Middle frontal gyrus (tissue), 1 donor: Measurements from ENCODE around the gene IFITM1.
"Not testable (repeated sequence)": the region's sequence is repeated elsewhere in the genome, so short reads cannot be mapped to it uniquely, and the experiment has no call there.

ENCODE experiments used
- DNase-seq: peaks from one replicate; pipeline ENCODE4 v3.0.0-alpha.2; 2015; ENCODE audit warnings: low spot score; ENCODE audit errors: extremely low spot score

IFITM1 gene

DNA sequence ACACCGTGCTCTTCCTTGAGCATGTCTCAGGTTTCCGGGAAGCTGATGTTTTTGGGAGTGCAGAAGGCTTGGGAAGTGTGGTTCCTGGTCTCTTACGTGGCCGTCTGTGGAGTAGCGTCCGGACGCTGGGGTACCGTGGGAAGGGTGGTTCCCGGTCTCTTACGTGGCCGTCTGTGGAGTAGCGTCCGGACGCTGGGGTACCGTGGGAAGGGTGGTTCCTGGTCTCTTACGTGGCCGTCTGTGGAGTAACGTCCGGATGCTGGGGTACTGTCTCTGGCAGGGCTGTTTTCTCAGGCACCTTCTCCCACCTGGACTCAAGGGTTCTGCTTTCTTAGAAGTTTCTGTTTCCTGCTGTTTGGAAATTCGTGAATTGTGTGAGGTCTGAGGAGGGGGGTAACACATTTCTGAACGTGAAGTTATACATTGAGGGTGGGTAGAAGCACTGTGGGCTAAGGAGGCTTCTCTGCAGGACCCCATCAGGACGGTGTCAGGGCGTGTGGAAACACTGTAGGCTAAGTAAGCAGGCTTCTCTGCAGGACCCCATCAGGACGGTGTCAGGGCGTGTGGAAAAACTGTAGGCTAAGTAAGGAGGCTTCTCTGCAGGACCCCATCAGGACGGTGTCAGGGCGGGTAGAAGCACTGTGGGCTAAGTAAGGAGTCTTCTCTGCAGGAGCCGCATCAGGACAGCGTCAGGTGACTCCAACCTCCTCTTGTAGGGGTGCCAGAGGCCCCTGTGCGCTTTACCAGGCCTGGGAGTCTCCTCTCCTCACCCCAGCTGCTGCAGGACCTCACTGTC, 12.2 kb downstream of the IFITM1 start:
- no peak for DNase-seq

DNA sequence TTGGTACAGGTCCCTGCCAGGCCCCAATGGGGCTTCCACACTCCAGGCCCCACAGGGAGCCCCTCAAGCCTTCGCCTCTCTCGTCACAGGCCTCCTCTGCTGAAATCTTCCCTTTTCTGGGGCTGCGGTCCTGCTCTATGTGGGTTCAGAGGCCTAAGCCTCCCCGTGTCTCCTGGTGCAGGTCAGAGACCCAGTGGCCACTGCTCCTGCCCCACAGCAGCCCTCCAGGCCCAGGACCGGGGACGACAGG, 12.7 kb downstream of the IFITM1 start:
- no peak for DNase-seq

DNA sequence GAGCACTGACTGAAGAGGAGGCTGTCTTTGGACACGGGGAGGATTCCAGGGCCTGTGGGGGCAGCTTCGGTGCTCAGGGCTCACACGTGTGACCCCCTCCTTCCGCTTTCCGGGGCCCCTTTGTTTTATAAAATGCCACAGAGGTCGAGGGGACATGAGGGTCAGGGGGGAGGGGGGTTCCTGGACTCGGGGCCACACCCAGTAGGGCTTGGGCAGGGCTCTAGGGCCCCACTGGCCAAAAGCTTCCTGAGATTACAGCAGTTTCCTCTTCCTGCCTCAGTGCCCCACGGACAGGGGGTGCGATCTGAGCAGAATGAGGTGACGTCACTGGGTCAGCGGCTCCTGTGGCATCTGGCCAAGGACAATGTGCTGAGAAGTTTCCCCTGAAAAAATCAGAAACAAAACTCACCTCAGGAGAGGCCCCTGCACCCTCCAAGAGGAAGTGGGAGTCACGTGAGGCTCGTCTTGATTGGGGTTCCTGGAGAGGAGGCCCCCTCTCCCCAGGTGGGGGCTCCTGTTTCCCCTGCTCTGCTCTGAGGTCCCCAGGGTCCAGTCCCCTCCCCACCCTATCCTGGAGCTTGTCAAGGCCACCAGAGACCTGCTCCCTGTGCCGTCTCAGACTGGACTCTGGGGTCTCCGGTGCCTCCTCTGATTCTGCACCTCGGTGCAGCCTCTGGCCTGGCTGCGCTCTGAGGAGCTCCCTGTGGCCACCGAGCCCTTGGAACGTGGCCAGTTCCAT, 13.2 kb downstream of the IFITM1 start:
- no peak for DNase-seq

DNA sequence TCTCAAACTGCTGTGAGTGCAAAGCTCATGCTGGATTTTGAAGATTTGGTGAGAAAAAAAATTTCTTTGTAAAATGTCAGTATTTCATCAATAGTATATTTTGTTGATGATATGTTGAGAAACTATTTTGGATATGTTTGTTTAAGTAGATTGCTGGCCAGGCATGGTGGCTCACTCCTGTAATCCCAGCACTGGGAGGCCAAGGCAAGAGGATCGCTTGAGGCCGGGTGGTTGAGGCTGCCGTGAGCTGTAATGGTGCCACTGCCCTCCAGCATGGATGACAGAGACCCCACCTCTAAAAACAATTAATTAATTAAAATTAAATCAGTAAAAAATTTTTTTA, 13.7 kb downstream of the IFITM1 start:
- no peak for DNase-seq

DNA sequence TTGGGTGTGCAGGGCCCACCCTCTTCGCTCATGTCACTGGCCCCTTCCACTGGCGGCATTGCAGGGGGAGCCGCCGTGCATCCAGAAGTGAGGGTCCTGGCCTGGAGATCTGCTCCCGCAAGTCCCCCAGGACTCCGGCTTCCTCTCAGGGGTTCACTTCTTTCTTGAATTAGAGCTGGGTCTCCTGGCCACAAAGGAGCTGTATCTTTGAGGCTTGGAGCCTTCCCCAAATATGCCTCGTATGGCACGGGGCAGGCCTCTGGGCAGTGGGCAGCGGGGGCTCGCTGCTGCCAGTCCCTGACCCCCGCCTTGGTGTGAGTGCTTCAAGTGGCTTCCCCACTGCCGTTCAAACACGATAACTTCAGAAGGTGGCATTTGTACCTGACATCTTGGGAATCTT, 14.2 kb downstream of the IFITM1 start:
- no peak for DNase-seq

DNA sequence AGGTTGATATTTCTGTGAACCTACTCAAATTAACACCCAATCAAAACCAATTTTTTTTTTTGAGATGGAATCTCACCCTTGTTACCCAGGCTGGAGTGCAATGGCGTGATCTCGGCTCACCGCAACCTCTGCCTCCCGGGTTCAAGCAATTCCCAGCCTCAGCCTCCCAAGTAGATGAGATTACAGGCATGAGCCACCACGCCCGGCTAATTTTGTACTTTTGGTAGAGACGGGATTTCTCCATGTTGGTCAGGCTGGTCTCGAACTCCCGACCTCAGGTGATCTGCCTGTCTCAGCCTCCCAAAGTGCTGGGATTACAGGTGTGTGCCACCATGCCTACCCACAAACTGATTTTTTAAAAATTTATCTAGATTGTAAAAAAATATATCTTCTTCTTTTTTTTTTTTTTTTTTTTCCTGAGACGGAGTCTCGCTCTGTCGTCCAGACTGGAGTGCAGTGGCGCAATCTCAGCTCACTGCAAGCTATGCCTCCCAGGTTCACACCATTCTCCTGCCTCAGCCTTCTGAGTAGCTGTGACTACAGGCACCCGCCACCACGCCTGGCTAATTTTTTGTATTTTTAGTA, 14.8 kb downstream of the IFITM1 start:
- not testable (repeated sequence) for DNase-seq

DNA sequence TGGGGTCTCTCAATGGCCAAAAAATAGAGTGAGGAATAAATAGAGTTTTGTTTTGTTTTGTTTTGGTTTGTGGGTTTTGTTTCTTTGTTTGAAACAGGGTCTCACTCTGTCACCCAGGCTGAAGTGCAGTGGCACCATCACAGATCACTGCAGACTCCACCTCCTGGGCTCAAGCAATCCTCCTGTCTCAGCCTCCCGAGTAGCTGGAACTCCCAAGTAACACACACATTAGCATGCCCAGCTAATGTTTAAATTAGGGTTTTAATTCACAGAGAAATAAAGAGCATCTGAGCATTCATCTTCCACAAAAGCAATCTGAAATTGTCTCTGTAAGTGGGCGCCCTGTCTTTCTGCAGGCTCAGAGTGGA, 16.0 kb downstream of the IFITM1 start:
- no peak for DNase-seq

DNA sequence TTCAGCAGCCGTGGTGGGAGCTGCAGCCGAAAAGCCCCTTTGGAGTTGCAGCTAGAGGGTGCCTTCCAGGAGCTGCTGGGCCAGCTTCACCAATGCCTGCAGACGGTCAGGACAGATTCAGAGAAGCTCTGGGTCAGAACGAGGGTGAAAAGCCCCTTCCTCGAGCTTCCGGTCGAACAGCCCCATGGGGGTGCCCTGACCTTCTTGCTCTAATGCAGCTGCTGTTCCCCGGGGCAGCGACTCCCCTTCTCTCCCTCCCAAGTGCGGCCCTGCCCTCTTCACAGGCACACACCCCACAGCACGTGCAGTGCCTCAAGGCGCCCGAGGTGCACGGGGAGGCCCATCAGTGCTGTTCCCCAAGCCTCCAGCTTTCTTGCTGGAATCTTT, 16.5 kb downstream of the IFITM1 start:
- no peak for DNase-seq

DNA sequence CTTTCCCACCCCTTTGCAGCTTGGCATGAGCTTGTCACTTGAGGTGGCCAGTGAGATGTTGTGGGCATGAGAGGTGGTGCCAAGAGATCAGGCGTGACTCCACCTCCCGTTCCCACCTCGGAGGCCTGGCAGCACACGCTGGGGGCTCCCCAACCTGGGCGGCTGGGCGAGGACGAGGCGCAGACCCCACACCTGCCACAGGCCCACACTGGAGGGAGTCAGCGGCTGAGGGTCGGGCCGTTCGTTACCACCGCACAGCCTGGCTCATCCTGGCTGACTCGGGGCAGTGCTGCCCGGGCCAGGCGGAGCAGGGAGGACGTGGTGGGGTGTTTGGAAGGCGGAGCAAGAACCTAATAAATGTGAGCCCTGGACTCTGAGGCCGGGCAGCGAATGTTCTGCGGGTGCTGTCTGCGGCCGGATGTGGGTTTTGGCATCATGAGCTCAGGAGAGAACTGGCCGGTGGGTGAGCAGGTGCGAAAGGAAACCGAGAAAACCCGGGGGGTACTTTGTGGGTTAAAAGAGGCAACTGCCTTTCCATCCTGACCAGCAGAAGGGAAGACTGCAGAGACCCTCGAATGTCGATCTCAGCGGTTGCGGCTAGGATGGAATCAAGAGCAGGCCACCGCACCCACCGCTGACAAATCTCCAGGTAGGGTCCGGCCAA, 17.0 kb downstream of the IFITM1 start:
- no peak for DNase-seq

DNA sequence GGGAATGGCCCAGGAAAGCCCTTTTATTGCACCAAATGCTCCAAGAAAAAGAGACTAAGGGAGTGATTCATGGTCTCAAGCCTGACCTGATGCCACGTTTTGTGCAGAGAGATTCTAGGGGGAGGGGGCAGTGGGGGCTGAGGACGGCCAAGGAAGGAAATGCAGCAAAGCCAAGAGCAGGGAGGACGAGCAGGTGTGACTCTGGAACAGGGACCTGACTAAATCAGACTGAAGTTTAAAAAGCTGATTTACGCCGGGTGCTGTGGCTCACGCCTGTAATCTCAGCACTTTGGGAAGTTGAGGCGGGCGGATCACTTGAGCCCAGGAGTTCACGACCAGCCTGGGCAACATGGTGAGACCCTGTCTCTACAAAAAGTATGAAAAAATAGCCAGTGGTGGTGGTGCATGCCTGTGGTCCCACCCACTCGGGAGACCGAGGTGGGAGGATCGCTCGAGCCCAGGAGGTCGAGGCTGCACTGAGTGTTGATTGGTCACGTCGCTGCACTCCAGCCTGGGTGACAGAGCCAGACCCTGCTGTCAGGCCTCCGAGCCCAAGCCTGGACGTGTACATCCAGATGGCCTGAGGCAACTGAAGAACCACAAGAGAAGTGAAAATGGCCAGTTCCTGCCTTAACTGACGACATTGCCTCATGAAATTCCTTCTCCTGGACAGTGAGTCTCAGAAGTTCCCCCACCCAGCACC, 17.7 kb downstream of the IFITM1 start:
- no peak for DNase-seq

DNA sequence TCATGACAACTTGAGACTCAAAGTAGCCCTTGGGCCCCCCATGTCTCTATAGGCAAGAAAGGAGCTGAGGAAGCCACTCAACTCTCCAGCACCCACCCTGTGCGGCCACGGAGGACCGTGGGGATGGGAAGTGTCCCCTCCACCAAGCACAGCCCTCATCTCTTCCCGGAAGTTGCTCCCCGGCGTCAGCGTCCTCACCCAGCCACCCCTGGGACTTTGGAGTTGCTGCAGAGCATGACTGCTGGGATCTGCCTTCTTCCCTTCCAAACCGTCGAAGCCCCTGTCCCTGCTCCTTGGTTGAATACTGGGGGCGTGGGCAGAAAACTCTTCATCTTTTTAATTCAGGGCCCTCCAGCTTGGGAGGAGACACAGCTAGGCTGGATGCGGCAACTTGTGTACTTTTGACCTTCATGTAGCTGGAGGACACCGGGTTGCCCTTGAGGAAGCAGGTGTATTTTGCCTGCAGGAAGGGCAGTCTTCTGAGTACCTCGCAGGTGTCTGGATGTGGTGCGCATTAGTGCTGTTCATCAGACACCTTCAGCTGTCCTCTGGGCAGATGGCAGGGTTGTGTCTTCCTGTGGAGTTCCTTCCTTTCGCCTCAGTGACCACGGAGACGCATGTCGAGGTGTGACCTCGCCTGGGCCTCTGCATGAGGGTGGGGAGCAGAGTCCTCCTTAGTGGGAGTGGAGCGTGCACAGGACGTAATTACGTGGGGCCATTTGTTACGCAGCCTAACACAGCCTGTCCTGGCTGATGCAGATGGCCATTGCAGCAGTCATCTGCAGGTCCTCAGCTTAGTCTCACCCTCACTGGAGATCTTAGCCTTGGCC, 19.0 kb downstream of the IFITM1 start:
- no peak for DNase-seq

DNA sequence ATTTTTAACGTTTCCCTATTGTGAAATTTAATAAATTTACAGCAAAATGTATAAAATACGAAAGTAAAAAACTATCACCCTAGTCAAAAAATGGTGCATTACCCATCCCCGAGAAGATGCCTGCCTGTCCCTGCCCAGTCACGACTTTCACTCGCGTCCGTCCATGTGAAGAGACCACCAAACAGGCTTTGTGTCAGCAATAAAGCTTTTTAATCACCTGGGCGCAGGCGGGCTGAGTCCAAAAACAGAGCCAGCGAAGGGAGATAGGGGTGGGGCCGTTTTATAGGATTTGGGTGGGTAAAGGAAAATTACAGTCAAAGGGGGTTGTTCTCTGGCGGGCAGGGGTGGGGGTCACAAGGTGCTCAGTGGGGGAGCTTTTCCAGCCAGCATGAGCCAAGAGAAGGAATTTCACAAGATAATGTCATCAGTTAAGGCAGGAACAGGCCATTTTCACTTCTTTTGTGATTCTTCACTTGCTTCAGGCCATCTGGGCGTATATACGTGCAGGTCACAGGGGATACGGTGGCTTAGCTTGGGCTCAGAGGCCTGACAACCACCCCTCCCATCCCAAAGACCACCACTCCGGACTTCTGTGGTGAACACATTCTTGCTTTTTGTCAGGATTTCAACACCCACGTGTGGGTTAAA, 19.9 kb downstream of the IFITM1 start:
- not testable (repeated sequence) for DNase-seq

DNA sequence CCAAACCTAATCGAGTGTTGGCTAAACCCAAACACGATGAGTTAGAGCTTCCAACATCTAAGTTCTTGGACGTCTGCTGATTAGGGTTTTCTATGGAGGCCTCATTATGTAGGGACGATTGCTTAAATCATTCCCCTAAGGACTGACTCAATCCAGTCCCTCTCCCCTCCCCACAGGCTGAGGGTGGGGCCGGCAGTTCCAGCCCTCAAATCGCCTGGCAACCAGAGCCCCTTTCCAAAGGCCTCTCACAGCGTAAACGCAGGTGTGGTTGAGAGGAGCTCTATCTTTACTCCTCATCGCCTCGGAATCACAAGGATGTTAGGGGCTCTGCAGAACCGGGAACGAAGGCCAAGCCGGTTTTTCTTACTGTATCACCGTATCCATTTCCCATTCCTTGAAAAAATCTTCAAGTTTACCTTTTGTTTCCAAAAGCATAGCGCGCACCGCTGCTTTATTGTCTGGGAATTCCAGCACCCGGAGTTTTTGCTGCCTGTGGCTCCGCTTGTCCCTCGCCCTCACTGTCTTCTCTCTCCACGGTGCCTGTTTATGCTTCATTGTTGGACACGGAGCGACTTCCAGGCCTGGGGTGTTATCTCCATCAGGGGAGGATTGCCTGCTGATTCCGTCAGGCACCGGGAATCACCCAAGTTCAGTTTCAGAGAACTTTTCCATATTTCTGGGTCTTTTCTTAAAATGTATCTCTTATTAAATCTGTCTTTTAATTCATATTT, 20.6 kb downstream of the IFITM1 start:
- DNase-seq = no peak

DNA sequence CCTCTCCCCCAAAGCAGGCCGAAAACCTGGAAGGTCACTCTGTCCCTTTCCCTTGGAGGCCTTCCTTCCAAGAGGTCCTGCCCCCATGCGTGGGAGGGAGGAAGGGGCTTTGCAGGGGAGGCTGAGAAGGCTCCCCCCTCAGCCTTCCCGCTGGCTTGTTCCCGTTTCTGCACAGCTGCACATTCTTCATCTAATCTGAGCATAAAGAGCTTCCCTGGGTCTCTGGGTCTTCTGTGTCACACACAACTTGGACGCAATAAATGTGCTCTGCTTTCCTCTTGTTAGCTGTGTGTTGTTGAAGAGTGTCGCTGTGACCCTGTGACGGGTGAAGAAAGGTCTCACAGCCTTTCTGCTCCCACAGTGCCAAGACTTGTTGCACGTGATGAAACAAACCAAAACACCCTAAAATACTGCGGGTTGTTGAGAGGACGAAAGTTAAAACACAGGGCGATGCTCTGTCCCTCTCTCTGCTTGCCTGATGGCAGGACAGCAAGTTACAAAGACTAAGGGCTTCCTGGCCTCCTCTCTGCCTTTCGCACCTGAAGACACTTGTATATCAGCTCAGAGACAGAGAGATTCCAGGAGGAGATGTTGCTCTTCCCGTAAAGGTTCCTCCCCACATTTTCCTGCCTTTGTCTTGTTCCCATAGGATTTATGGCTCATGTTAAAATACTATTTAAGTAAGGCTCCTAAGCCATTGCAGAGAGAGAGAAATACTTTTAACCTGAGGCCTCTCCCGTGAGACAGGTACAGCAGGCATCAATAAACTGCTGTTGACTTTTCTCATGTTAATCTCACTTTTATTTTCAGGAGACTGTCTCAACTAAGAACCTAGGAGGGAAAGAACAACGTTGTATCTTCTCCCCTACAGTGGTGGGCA, 22.2 kb downstream of the IFITM1 start:
- no peak for DNase-seq

DNA sequence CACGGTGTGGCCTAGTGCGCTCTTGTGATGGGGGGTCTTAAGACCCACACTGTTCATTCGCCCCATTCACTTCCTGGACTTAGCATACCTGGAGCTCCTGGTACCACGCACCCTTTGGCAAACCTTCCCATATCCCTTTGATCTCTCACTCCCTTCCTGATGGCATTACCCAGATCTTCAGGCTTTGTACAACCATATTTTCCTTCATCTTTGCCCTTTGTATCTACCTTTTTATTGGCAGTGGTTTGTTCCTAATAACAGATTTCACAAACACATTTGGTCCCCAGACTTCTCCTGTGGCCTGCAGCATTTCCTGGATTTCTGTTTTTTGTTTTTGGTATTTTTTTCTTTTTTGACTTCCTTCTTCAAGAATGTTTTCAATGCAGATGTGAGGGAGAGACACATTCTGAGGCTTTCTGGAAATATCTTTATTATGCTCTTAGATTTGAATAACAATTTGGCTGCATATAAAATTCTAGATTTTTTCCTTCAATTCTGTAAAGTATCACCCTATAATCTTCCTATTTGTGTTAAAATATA, 22.9 kb downstream of the IFITM1 start:
- no peak for DNase-seq

DNA sequence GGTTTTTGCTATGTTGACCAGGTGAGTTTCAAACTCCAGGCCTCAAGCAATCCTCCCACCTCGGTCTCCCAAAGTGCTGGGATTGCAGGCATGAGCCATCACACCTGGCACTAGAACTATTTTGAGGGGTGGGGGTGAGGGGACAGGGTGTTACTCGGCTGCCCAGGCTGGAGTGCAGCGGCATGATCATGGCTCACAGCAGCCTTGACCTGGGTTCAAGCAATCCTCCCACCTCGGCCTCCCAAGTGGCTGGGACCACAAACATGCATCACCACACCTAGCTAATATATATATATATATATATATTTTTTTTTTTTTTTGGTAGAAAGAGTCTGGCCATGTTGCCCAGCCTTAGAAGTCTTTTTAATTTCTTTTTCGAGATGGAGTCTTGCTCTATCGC, 23.9 kb downstream of the IFITM1 start:
- no peak for DNase-seq

DNA sequence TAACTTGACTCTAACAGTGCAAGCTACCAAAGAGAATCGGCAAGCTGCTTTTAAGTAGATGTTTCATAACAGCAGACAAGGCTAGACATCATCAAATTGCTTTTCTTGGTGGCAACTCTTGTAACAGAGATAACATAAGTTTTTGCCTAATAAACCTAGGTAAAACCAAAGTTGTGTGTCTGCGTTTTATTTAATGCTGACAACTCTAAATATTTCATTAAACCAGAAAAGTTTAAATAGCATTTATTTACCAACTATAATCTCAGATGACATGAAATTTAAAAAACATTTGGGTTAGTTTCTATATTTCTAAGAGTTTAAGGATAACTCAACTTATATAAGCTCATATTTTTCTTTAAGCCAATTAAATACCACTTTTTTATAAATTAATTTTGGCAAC, 26.1 kb downstream of the IFITM1 start:
- DNase-seq = no peak
